Limb (tissue), 2 donors: Measurements from ENCODE around the gene PACC1.
"Not testable (repeated sequence)": the region's sequence is repeated elsewhere in the genome, so short reads cannot be mapped to it uniquely, and the experiment has no call there.

Experiments
- DNase-seq, 2 donors: peaks; one replicate each; pipeline ENCODE4 v3.0.0-alpha.2; 2016; ENCODE audit errors: extremely low spot score in 2 of 2

PACC1 gene

DNA sequence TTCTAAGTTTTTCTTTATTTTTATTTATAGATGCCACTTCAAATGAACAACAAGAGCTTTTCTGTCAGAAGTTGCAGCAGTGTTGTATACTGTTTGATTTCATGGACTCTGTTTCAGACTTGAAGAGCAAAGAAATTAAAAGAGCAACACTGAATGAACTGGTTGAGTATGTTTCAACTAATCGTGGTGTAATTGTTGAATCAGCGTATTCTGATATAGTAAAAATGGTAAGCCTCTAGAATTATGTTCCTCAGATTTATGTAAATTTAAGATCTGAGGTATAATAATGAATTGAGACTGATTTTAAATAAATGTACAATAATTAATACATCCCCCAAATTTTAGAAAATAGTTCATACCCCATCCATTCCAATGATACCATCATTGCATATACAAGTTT lies 85.6 kb downstream of the PACC1 start:
- DNase-seq, result no peak

DNA sequence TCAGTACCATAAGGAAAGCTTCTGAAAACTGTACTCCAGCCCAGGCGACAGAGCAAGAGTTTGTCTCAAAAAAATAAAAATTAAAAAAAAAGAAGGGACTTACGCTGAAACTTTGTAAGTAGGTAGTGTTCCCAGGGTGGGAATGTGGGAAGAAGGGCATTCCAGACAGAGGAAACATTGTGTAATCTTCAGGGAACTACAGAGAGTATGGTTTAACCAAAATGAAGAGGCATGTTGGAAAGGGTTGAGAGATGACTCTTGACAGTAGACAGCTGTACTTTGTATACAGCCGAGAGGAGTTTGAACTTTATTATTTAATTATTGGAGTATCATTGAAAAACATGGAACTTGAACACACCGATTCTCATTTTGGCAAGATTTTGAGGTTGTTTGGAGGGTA lies 86.4 kb downstream of the PACC1 start:
- DNase-seq, result no peak

DNA sequence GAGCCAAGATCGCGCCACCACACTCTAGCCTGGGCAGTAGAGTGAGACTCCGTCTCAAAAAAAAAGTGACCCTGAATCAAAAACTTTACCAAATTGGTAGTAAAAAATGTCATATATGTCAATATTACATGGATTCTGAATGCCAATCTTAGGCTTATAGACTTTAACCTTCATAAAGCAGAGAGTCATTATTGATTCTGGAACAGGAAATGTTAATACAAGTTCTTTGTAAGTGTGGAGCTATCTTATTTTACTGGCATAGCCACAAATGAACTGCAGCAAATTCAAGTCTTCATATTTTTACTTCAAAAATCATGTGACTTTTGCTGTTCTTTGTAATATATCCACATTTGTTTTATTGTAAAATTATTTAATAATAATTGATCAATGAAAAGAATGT lies 88.1 kb downstream of the PACC1 start:
- no peak for DNase-seq

DNA sequence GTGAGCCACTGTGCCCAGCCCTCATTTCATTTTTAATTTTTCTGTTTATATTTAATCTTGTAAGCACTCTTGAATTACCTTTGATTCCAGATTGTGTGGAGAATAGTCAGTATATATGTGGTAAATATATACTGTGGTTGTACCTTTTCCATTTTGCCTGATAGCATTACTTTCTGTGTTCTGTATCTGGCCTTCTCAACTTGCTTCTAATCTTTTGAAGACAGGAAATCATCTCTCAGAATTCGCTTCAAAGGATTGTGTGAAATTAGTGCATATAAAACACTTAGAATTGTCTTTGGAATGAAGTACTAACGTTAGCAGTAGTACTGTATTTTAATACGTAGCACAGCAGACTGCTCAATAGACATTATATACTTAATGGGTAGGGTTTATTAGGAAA lies 91.6 kb downstream of the PACC1 start:
- no peak for DNase-seq

DNA sequence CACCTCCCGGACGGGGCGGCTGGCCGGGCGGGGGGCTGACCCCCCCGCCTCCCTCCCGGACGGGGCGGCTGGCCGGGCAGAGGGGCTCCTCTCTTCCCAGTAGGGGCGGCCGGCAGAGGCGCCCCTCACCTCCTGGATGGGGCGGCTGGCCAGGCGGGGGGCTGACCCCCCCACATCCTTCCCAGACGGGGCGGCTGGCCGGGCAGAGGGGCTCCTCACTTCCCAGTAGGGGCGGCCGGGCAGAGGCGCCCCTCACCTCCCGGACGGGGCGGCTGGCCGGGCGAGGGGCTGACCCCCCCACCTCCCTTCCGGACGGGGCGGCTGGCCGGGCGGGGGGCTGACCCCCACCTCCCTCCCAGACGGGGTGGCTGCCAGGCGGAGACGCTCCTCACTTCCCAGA lies 93.7 kb downstream of the PACC1 start:
- DNase-seq, result not testable (repeated sequence)

DNA sequence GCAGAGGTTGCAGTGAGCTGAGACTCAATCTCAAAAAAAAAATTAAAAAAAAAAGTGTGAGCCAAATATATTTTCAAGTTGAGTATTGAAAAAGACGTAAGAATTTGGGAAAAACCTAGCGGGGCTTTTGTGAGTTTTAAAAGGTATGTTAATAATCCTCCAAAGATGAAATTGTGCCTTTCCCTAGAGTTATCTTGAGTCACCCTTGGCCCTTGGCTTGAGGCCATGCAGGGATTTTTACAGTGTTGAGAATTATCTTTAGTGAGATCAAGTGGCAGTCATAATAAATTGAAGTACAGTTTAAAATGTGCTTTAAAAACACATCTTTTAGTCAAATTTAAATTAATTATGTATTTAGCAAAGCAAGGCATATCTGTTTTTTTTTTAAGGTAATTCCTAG lies 96.8 kb downstream of the PACC1 start:
- DNase-seq, result no peak

DNA sequence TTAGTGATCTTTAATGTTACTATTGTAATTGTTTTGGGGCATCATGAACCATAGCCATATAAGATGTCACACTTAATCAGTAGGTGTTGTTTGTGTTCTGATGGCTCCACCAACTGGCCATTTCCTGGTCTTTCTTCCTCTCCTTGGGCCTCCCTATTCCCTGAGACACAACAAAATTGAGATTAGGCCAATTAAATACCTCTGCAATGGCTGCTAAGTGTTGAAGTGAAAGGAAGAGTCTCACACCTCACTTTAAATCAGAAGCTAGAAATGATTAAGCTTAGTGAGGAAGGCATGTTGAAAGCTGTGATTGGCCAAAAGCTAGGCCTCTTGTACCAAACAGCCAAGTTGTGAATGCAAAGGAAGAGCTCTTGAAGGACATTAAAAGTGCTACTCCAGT lies 98.8 kb downstream of the PACC1 start:
- no peak for DNase-seq

DNA sequence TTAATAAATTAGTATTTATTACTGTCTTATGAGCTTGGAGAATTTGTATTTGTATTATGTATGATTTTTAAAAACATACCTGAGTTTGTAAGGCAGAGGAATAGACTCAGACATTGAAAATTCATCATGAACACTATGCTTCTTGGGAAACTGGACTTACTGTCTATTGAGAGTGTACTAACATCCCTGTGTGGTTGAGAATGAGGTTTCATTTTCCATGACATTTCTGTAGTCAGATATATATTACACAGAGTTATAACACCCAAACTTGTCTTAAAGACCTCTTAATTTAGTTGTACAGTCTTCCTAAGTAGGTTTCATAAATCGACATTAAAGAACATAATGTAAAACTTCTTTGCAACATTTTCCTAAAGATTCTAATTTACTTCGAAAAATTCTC lies 99.5 kb downstream of the PACC1 start:
- no peak for DNase-seq
